ENCODE results near the gene COL6A5. TPM values are rescaled to one million over a fixed set of nuclear protein-coding genes. Genes with fewer than 3 reads are reported as not detected.

Gene COL6A5
- total and polyA plus RNA-seq, 2 experiments from 2014 or later, result 0.03 to 0.05 TPM

DNA sequence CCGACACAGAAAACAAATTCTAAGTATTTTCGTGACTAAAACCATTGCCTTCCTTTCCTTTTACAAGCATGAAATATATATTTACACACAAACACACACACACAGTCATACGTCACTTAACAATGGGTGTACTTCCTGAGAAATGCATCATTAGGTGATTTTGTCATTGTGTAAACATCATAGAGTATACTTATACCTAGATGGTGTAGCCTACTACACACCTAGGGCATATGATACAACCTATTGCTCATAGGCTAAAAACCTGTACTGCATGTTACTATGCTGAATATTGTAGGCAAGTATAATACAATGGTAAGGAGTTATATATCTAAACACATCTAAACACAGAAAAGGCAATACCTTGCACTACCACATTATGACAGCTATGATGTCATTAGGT is 28.6 kb downstream of the COL6A5 start:
- no peak overlapping the region for H3K27ac ChIP-seq (ENCODE audit: low read depth)
- no peak overlapping the region for H3K4me2 ChIP-seq
- peaks cover 9% of the 10 kb centered on the region for H3K9me2 ChIP-seq (ENCODE audit: insufficient read depth)
- H3K9me3 Mint-ChIP-seq, result no peaks in the 10 kb centered on the region
- ATAC-seq, result no peak
- no peaks in the 10 kb centered on the region for H3K36me3 Mint-ChIP-seq (ENCODE audit: low read depth)
- DNase-seq (ENCODE audit: low spot score), result no peak
- H3F3A ChIP-seq (replicated peaks; ENCODE audit: low read depth), result no peaks in the 10 kb centered on the region
- TF ChIP-seq, protein P1, sequence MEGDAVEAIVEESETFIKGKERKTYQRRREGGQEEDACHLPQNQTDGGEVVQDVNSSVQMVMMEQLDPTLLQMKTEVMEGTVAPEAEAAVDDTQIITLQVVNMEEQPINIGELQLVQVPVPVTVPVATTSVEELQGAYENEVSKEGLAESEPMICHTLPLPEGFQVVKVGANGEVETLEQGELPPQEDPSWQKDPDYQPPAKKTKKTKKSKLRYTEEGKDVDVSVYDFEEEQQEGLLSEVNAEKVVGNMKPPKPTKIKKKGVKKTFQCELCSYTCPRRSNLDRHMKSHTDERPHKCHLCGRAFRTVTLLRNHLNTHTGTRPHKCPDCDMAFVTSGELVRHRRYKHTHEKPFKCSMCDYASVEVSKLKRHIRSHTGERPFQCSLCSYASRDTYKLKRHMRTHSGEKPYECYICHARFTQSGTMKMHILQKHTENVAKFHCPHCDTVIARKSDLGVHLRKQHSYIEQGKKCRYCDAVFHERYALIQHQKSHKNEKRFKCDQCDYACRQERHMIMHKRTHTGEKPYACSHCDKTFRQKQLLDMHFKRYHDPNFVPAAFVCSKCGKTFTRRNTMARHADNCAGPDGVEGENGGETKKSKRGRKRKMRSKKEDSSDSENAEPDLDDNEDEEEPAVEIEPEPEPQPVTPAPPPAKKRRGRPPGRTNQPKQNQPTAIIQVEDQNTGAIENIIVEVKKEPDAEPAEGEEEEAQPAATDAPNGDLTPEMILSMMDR (conservative IDR thresholded peaks at IDR 0.05; ENCODE audit: low read depth in 2 of 2), result no peak
- TF ChIP-seq CREB1 (CRISPR knock-in tag; IDR thresholded peaks at IDR 0.05; ENCODE audit: low read depth) (no peak), EZH2 (IDR thresholded peaks at IDR 0.05; ENCODE audit: low read depth, unreplicated experiment) (no peak), STAT1 (IDR thresholded peaks at IDR 0.05; ENCODE audit: unreplicated experiment) (no peak), NANOG (IDR thresholded peaks at IDR 0.05; ENCODE audit: borderline replicate concordance) (no peak), ZNF114 (CRISPR knock-in tag; IDR thresholded peaks at IDR 0.05) (no peak), POLR2AphosphoS5 (IDR thresholded peaks at IDR 0.05; ENCODE audit: low read depth) (no peak), JUNB (IDR thresholded peaks at IDR 0.05; ENCODE audit: unreplicated experiment) (no peak), ZNF331 (CRISPR knock-in tag; IDR thresholded peaks at IDR 0.05; ENCODE audit: low read depth) (no peak), EZH2phosphoT487 (IDR thresholded peaks at IDR 0.05; ENCODE audit: unreplicated experiment) (no peak)
- TF ChIP-seq, protein P2, sequence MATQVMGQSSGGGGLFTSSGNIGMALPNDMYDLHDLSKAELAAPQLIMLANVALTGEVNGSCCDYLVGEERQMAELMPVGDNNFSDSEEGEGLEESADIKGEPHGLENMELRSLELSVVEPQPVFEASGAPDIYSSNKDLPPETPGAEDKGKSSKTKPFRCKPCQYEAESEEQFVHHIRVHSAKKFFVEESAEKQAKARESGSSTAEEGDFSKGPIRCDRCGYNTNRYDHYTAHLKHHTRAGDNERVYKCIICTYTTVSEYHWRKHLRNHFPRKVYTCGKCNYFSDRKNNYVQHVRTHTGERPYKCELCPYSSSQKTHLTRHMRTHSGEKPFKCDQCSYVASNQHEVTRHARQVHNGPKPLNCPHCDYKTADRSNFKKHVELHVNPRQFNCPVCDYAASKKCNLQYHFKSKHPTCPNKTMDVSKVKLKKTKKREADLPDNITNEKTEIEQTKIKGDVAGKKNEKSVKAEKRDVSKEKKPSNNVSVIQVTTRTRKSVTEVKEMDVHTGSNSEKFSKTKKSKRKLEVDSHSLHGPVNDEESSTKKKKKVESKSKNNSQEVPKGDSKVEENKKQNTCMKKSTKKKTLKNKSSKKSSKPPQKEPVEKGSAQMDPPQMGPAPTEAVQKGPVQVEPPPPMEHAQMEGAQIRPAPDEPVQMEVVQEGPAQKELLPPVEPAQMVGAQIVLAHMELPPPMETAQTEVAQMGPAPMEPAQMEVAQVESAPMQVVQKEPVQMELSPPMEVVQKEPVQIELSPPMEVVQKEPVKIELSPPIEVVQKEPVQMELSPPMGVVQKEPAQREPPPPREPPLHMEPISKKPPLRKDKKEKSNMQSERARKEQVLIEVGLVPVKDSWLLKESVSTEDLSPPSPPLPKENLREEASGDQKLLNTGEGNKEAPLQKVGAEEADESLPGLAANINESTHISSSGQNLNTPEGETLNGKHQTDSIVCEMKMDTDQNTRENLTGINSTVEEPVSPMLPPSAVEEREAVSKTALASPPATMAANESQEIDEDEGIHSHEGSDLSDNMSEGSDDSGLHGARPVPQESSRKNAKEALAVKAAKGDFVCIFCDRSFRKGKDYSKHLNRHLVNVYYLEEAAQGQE (IDR thresholded peaks at IDR 0.05; ENCODE audit: unreplicated experiment), result no peak
- TF ChIP-seq, protein P3, sequence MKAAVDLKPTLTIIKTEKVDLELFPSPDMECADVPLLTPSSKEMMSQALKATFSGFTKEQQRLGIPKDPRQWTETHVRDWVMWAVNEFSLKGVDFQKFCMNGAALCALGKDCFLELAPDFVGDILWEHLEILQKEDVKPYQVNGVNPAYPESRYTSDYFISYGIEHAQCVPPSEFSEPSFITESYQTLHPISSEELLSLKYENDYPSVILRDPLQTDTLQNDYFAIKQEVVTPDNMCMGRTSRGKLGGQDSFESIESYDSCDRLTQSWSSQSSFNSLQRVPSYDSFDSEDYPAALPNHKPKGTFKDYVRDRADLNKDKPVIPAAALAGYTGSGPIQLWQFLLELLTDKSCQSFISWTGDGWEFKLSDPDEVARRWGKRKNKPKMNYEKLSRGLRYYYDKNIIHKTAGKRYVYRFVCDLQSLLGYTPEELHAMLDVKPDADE (IDR thresholded peaks at IDR 0.05), result no peak
- TF ChIP-seq, protein P4, sequence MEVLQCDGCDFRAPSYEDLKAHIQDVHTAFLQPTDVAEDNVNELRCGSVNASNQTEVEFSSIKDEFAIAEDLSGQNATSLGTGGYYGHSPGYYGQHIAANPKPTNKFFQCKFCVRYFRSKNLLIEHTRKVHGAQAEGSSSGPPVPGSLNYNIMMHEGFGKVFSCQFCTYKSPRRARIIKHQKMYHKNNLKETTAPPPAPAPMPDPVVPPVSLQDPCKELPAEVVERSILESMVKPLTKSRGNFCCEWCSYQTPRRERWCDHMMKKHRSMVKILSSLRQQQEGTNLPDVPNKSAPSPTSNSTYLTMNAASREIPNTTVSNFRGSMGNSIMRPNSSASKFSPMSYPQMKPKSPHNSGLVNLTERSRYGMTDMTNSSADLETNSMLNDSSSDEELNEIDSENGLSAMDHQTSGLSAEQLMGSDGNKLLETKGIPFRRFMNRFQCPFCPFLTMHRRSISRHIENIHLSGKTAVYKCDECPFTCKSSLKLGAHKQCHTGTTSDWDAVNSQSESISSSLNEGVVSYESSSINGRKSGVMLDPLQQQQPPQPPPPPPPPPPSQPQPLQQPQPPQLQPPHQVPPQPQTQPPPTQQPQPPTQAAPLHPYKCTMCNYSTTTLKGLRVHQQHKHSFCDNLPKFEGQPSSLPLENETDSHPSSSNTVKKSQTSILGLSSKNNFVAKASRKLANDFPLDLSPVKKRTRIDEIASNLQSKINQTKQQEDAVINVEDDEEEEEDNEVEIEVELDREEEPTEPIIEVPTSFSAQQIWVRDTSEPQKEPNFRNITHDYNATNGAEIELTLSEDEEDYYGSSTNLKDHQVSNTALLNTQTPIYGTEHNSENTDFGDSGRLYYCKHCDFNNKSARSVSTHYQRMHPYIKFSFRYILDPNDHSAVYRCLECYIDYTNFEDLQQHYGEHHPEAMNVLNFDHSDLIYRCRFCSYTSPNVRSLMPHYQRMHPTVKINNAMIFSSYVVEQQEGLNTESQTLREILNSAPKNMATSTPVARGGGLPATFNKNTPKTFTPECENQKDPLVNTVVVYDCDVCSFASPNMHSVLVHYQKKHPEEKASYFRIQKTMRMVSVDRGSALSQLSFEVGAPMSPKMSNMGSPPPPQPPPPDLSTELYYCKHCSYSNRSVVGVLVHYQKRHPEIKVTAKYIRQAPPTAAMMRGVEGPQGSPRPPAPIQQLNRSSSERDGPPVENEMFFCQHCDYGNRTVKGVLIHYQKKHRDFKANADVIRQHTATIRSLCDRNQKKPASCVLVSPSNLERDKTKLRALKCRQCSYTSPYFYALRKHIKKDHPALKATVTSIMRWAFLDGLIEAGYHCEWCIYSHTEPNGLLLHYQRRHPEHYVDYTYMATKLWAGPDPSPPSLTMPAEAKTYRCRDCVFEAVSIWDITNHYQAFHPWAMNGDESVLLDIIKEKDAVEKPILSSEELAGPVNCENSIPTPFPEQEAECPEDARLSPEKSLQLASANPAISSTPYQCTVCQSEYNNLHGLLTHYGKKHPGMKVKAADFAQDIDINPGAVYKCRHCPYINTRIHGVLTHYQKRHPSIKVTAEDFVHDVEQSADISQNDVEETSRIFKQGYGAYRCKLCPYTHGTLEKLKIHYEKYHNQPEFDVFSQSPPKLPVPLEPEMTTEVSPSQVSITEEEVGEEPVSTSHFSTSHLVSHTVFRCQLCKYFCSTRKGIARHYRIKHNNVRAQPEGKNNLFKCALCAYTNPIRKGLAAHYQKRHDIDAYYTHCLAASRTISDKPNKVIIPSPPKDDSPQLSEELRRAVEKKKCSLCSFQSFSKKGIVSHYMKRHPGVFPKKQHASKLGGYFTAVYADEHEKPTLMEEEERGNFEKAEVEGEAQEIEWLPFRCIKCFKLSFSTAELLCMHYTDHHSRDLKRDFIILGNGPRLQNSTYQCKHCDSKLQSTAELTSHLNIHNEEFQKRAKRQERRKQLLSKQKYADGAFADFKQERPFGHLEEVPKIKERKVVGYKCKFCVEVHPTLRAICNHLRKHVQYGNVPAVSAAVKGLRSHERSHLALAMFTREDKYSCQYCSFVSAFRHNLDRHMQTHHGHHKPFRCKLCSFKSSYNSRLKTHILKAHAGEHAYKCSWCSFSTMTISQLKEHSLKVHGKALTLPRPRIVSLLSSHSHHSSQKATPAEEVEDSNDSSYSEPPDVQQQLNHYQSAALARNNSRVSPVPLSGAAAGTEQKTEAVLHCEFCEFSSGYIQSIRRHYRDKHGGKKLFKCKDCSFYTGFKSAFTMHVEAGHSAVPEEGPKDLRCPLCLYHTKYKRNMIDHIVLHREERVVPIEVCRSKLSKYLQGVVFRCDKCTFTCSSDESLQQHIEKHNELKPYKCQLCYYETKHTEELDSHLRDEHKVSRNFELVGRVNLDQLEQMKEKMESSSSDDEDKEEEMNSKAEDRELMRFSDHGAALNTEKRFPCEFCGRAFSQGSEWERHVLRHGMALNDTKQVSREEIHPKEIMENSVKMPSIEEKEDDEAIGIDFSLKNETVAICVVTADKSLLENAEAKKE (CRISPR knock-in tag; IDR thresholded peaks at IDR 0.05), result no peak
- no peaks in the 10 kb centered on the region for H3K36me3 ChIP-seq (ENCODE audit: insufficient read depth)
- H2AFZ ChIP-seq, result no peak overlapping the region
- H3K79me2 ChIP-seq (replicated peaks; ENCODE audit: insufficient read depth), result no peaks in the 10 kb centered on the region
- H3K27ac Mint-ChIP-seq, result no peak overlapping the region
- H3K4me3 ChIP-seq, result no peak overlapping the region
- no peaks in the 10 kb centered on the region for H3K27me3 Mint-ChIP-seq (ENCODE audit: insufficient read depth, low read depth, poor library complexity)
- H3K4me1 ChIP-seq (ENCODE audit: insufficient read depth), result no peaks in the 10 kb centered on the region
- H3K4me1 Mint-ChIP-seq, result no peaks in the 10 kb centered on the region
- H4K20me1 ChIP-seq (replicated peaks; ENCODE audit: insufficient read depth), result no peaks in the 10 kb centered on the region; the same call in 1 of the 2 replicates
- H3K27me3 ChIP-seq (ENCODE audit: insufficient read depth), result no peaks in the 10 kb centered on the region
- no peak overlapping the region for H3K4me3 Mint-ChIP-seq
